Fibroblast of mammary gland (primary cell): Measurements from ENCODE around the gene FSTL4.
"Not testable (repeated sequence)": the region's sequence is repeated elsewhere in the genome, so short reads cannot be mapped to it uniquely, and the experiment has no call there.

Experiments used
- DNase-seq: peaks from one replicate; pipeline ENCODE4 v3.0.0-alpha.2; 2010; ENCODE audit warnings: low read depth
- H3K4me3 ChIP-seq: 2 replicates; pipeline ENCODE4 v1.5.1; 2011; ENCODE audit warnings: low read depth, mild to moderate bottlenecking, low read length, moderate library complexity; ENCODE audit not compliant: control insufficient read depth
- CTCF ChIP-seq: conservative IDR thresholded peaks from 2 replicates; pipeline ENCODE4 v1.5.1; 2011; ENCODE audit warnings: low read depth, low read length, inconsistent platforms; ENCODE audit not compliant: control insufficient read depth, insufficient read depth

FSTL4 gene

GRCh38 chr5:133449181-133449580, 163.2 kb downstream of the FSTL4 start:
- no peak for TF ChIP-seq CTCF
- no peak overlapping the region for H3K4me3 ChIP-seq
- no peak for DNase-seq

GRCh38 chr5:133446440-133446839, 165.9 kb downstream of the FSTL4 start:
- TF ChIP-seq CTCF, result no peak
- DNase-seq, result no peak
- no peak overlapping the region for H3K4me3 ChIP-seq

- no peak for TF ChIP-seq CTCF
- no peak for DNase-seq
These were observed 166.6 kb downstream of the FSTL4 start for GRCh38 chr5:133445744-133446143.

GRCh38 chr5:133445204-133445603, 167.1 kb downstream of the FSTL4 start:
- not testable (repeated sequence) for H3K4me3 ChIP-seq, DNase-seq

More at GRCh38 chr5:133445744-133446143, 166.6 kb downstream of the FSTL4 start:
- H3K4me3 ChIP-seq, result no peak overlapping the region

GRCh38 chr5:133444711-133445110, 167.6 kb downstream of the FSTL4 start:
- no peak for TF ChIP-seq CTCF
- DNase-seq, result no peak
- no peak overlapping the region for H3K4me3 ChIP-seq

- TF ChIP-seq CTCF, result no peak
- DNase-seq, result no peak
- H3K4me3 ChIP-seq, result no peak overlapping the region
These were observed 171.1 kb downstream of the FSTL4 start for GRCh38 chr5:133441166-133441815.

- DNase-seq, result peak; percentile 47
- H3K4me3 ChIP-seq, result no peak overlapping the region
- TF ChIP-seq CTCF, result no peak
These were observed 171.8 kb downstream of the FSTL4 start for GRCh38 chr5:133440467-133441115.
